Vagina (tissue), 2 donors: ENCODE data around the gene UCP3.

Experiments
- POLR2A ChIP-seq, 2 donors: fragments of 450-650 bp; IDR thresholded peaks; one replicate each; pipeline ENCODE4 v1.6.1; 2017; ENCODE audit warnings: antibody characterized with exemption in 2 of 2, mild to moderate bottlenecking in 2 of 2, moderate library complexity in 2 of 2
- TF ChIP-seq, protein P1 (sequence below), 3 experiments: fragments of 450-650 bp in 2 of 3; fragments of 200-600 bp in 1 of 3; sonication (generic) in 1 of 3; IDR thresholded peaks; one replicate each; pipeline ENCODE4 v1.5.1; 2017 to 2019; ENCODE audit warnings: antibody characterized with exemption in 3 of 3, mild to moderate bottlenecking in 2 of 3, moderate library complexity in 2 of 3

DNA sequence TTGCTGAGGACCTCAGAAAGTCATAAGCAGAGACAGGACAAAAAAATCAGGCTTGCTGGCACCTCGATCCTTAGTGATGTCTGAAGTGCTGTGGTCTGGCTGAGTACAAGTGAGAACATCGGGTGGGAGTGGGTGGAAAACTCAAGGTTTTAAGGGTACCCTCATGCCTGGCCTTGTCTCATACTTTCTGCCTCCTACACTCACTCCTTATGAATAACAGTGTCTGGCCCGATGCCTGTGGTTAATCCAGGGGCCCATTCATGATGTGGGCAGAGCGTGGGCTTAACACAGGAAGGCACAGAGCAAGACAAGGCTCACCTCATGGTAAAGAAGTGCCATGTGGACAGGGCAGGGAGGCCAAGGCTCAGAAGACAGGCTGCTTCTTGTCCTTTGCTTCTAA is 11.0 kb upstream of the UCP3 start:
- TF ChIP-seq, protein P1, sequence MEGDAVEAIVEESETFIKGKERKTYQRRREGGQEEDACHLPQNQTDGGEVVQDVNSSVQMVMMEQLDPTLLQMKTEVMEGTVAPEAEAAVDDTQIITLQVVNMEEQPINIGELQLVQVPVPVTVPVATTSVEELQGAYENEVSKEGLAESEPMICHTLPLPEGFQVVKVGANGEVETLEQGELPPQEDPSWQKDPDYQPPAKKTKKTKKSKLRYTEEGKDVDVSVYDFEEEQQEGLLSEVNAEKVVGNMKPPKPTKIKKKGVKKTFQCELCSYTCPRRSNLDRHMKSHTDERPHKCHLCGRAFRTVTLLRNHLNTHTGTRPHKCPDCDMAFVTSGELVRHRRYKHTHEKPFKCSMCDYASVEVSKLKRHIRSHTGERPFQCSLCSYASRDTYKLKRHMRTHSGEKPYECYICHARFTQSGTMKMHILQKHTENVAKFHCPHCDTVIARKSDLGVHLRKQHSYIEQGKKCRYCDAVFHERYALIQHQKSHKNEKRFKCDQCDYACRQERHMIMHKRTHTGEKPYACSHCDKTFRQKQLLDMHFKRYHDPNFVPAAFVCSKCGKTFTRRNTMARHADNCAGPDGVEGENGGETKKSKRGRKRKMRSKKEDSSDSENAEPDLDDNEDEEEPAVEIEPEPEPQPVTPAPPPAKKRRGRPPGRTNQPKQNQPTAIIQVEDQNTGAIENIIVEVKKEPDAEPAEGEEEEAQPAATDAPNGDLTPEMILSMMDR (IDR thresholded peaks at IDR 0.05), result no peak
- TF ChIP-seq POLR2A (IDR thresholded peaks at IDR 0.05), result no peak
